Endothelial cell of umbilical vein (primary cell): Measurements from ENCODE around the gene CDK18. TPM values are rescaled to one million over a fixed set of nuclear protein-coding genes. Genes with fewer than 3 reads are reported as not detected.

Experiments used
- BruUV-seq: library from RNA; stranded (reverse); fragments of 400-500 nt; replicated peaks from 2 replicates; lab custom pipeline; 2021; lab: Mats Ljungman, UMichigan
- CTCF ChIA-PET: fragments of 300-600, 350-600 bp; sonication (Branson Sonifier 250); formaldehyde crosslinking; loops from one replicate; lab custom pipeline; 2021; ENCODE audit warnings: antibody characterized with exemption, inconsistent platforms; lab: Charles Lee
- POLR2A ChIA-PET: fragments of 300-600, 350-600 bp; sonication (Branson Sonifier 250); formaldehyde crosslinking; loops from one replicate; lab custom pipeline; 2021; ENCODE audit warnings: antibody characterized with exemption, inconsistent platforms; lab: Charles Lee
- DNase-seq: peaks from one replicate; pipeline ENCODE4 v3.0.0-alpha.2; 2011; ENCODE audit warnings: low read depth, low spot score
- FAIRE-seq: peaks from 2 replicates; lab custom pipeline; 2011; peaks lifted over from hg19 to GRCh38; lab: Jason Lieb, UNC
- H2AFZ ChIP-seq: 2 replicates; pipeline ENCODE4 v1.6.0; 2012; ENCODE audit warnings: low read depth, low read length, control low read depth, inconsistent platforms
- H3K27ac ChIP-seq: 2 replicates; pipeline ENCODE4 v1.5.1; 2011; ENCODE audit warnings: low read depth, mild to moderate bottlenecking, control low read depth, low read length, moderate library complexity; ENCODE audit not compliant: insufficient read depth
- H3K27me3 ChIP-seq, 2 experiments: 2 replicates each; pipeline versions ENCODE4 v1.6.0 to v1.6.1; 2011; ENCODE audit warnings: low read length in 2 of 2, mixed read lengths in 1 of 2; ENCODE audit not compliant: control insufficient read depth in 2 of 2, insufficient read depth in 2 of 2
- H3K36me3 ChIP-seq, 2 experiments: 2 replicates in 1 of 2; 3 replicates in 1 of 2; pipeline ENCODE4 v1.5.1; 2011; ENCODE audit warnings: low read length in 2 of 2, mild to moderate bottlenecking in 1 of 2, moderate library complexity in 1 of 2; ENCODE audit not compliant: control insufficient read depth in 2 of 2, insufficient read depth in 2 of 2; ENCODE audit errors: extremely low read depth in 1 of 2
- H3K4me1 ChIP-seq: 3 replicates; pipeline ENCODE4 v1.5.1; 2011; ENCODE audit warnings: mild to moderate bottlenecking, low read length; ENCODE audit not compliant: control insufficient read depth, insufficient read depth; ENCODE audit errors: extremely low read depth
- H3K4me2 ChIP-seq: 2 replicates; pipeline ENCODE4 v1.6.1; 2011; ENCODE audit warnings: low read length, control low read depth, mixed read lengths; ENCODE audit not compliant: insufficient read depth
- H3K4me3 ChIP-seq, 3 experiments: fragments of 200-600 bp in 1 of 3; sonication (generic), shearing (Covaris generic) in 1 of 3; replicated peaks in 1 of 3; 2 replicates each; pipeline ENCODE4 v1.5.1; 2011 to 2016; ENCODE audit warnings: control low read depth in 3 of 3, low read length in 3 of 3, mild to moderate bottlenecking in 2 of 3, inconsistent platforms in 1 of 3, low read depth in 1 of 3, moderate library complexity in 1 of 3; ENCODE audit not compliant: insufficient read depth in 1 of 3
- H3K79me2 ChIP-seq: 2 replicates; pipeline ENCODE4 v1.6.0; 2012; ENCODE audit warnings: low read length, inconsistent platforms; ENCODE audit not compliant: control insufficient read depth, insufficient read depth
- H3K9ac ChIP-seq: replicated peaks from 2 replicates; pipeline ENCODE3; 2011; ENCODE audit warnings: low read length, control low read depth; ENCODE audit not compliant: insufficient read depth; ENCODE audit errors: extremely low read depth
- H3K9me1 ChIP-seq: replicated peaks from 3 replicates; pipeline ENCODE4 v1.6.0; 2011; ENCODE audit warnings: mild to moderate bottlenecking, low read length; ENCODE audit not compliant: control insufficient read depth, insufficient read depth; ENCODE audit errors: extremely low read depth
- H3K9me3 ChIP-seq: replicated peaks from 2 replicates; pipeline ENCODE4 v1.5.1; 2012; ENCODE audit warnings: low read length, inconsistent platforms; ENCODE audit not compliant: control insufficient read depth, insufficient read depth
- H4K20me1 ChIP-seq: replicated peaks from 2 replicates; pipeline ENCODE3; 2011; ENCODE audit warnings: mild to moderate bottlenecking, low read length; ENCODE audit not compliant: control insufficient read depth, insufficient read depth; ENCODE audit errors: extremely low read depth
- CTCF ChIP-seq, 2 donors: IDR thresholded peaks; 1 replicate in 1 of 2; 2 replicates in 1 of 2; pipeline ENCODE4 v1.5.1; 2011; ENCODE audit warnings: low read length in 2 of 2, mild to moderate bottlenecking in 2 of 2, moderate library complexity in 2 of 2, control low read depth in 1 of 2, inconsistent platforms in 1 of 2, low read depth in 1 of 2; ENCODE audit not compliant: insufficient read depth in 1 of 2; ENCODE audit errors: extremely low read depth in 1 of 2
- EZH2 ChIP-seq: IDR thresholded peaks from 2 replicates; pipeline ENCODE4 v1.6.1; 2012; ENCODE audit warnings: borderline replicate concordance, low read depth, mild to moderate bottlenecking, moderate library complexity, low read length, inconsistent platforms; ENCODE audit not compliant: severe bottlenecking
- MAX ChIP-seq: IDR thresholded peaks from 2 replicates; pipeline ENCODE4 v1.6.1; 2011; ENCODE audit not compliant: insufficient read depth, insufficient read length
- POLR2A ChIP-seq: IDR thresholded peaks from 2 replicates; pipeline ENCODE4 v1.6.1; 2012; ENCODE audit warnings: low read depth, mild to moderate bottlenecking, control low read depth, low read length
- POLR2AphosphoS5 ChIP-seq: IDR thresholded peaks from 2 replicates; pipeline ENCODE4 v1.6.1; 2012; ENCODE audit warnings: low read depth, mild to moderate bottlenecking, control low read depth, low read length, moderate library complexity; ENCODE audit not compliant: insufficient read depth
- dilution Hi-C: fragments of 300-500 bp; cut with MboI; formaldehyde crosslinking; loops from one replicate; pipeline ENCODE4 v1.15.0; 2019; ENCODE audit warnings: low sequenced_read_pairs; ENCODE audit not compliant: extremely low pct_ligation_motif_present
- intact Hi-C: fragments of 100-400 bp; cut with micrococcal nuclease; formaldehyde crosslinking; loops from one replicate; pipeline ENCODE4 v1.10.0; 2022
- polyA plus RNA-seq, 4 experiments: library from polyadenylated mRNA; depleted of rRNA in 3 of 4; stranded (reverse) in 3 of 4; unstranded in 1 of 4; fragments of >200 nt; gene quantifications; 2 replicates each; pipeline versions ENCODE4 v1.2.1 to v1.2.3, GENCODE V29; 2011 to 2012; ENCODE audit warnings: missing spikeins in 1 of 4
- total RNA-seq: library from RNA; stranded (reverse); gene quantifications from 2 replicates; pipeline ENCODE4 v1.2.3, GENCODE V29; 2021

The CDK18 gene
- total and polyA plus RNA-seq, 2 donors (not counting 3 experiments of a cell fraction or from before 2014, with no cell fraction given): 0.17 to 1.2 TPM

- no peak overlapping the region for H3K9ac ChIP-seq
- no peak overlapping the region for H3K4me2 ChIP-seq
- H4K20me1 ChIP-seq: no peaks in the 10 kb centered on the region
- H3K4me1 ChIP-seq: peaks cover 19% of the 10 kb centered on the region
- peaks cover 6 to 11% of the 10 kb centered on the region in 2 experiments for H3K27me3 ChIP-seq
- H3K79me2 ChIP-seq: no peaks in the 10 kb centered on the region
- CTCF ChIA-PET: no interaction called here
- no TSS peak for BruUV-seq
- no peak for TF ChIP-seq MAX
- no peak for TF ChIP-seq POLR2A
- no peak for TF ChIP-seq CTCF (IDR thresholded peaks at IDR 0.05; ENCODE audit: extremely low read depth in 1 of 2, insufficient read depth in 1 of 2, low read depth in 1 of 2, low read length in 2 of 2)
- no peak for TF ChIP-seq EZH2
- no peak for TF ChIP-seq POLR2AphosphoS5
- no peaks in the 10 kb centered on the region for H3K9me1 ChIP-seq
- H3K4me3 ChIP-seq: no peak overlapping the region
- no peak overlapping the region for H3K27ac ChIP-seq
- H2AFZ ChIP-seq: no peak overlapping the region
- H3K36me3 ChIP-seq: no peaks in the 10 kb centered on the region
- DNase-seq (no peak), FAIRE-seq (no peak)
- dilution Hi-C loops (no loop called here), intact Hi-C loops (loop anchor here (10.0 kb wide), 1 partner anchor 57 kb away; no protein-coding TSS in a partner anchor)
- POLR2A ChIA-PET: no interaction called here
- no peaks in the 10 kb centered on the region for H3K9me3 ChIP-seq
These were observed 77.0 kb downstream of the CDK18 start for GRCh38 chr1:205581321-205581980.
